GM12891 (cell line): ENCODE measurements around the gene AGPAT3.

ENCODE experiments used
- PAX5 ChIP-seq: IDR thresholded peaks from 2 replicates; pipeline ENCODE4 v1.6.1; 2011; ENCODE audit warnings: low read length, moderate library complexity, mild to moderate bottlenecking; ENCODE audit not compliant: insufficient read depth, severe bottlenecking
- POLR2A ChIP-seq: IDR thresholded peaks from 2 replicates; pipeline ENCODE4 v1.6.1; 2011; ENCODE audit warnings: low read depth, low read length, control low read depth
- POLR2AphosphoS5 ChIP-seq: IDR thresholded peaks from 2 replicates; pipeline ENCODE4 v1.6.1; 2011; ENCODE audit warnings: low read depth, low read length, control low read depth
- SPI1 ChIP-seq: IDR thresholded peaks from 2 replicates; pipeline ENCODE4 v1.6.1; 2011; ENCODE audit warnings: low read depth, low read length, control low read depth
- TAF1 ChIP-seq: IDR thresholded peaks from 2 replicates; pipeline ENCODE4 v1.6.1; 2011; ENCODE audit warnings: low read depth, low read length, control low read depth

DNA sequence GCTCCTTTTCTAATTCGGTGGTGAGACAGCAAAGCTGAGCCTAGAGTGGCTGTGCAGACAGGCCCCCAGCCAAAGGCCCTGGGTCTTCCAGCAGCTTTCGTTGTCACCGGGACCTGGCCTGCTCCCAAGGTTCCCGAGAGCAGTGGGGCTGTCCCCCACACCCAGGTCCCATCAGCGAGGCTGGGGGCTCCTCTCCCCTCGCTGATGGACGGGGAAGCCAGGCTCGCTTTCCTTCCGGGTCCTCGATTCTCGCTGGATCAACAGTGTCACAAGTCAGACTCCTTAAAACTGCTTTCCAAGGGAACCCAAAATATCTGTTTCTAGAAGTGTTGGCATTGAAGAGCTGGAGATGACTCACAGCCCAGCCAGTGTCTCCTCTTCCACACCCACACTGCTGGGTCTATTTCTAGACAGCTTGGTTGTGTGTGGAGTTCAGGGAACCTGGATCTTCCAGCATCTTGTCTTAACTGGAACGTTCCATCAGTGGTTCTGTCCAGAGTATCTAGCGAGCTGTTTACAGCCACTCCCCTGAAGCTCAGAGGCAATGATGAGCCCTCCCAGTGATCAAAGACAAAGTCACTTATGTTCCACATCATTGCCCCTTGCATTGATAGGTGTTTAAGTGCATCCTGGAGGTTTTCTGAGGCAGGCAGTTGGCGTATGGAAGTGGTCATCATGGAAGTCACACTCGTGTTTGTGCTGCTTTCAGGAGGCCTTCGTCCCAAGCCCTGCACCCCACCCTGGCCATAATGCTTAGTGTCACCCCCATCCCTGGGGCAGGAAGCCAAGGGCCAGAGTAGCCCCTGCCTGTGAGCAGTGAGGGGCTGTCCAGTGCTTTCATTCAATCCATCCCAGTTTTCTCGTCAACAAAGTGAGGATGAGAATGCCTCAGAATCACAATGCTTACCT, 40.4 kb upstream of the AGPAT3 start:
- TF ChIP-seq POLR2A (no peak), PAX5 (no peak), TAF1 (no peak), POLR2AphosphoS5 (no peak), SPI1 (no peak)
